Suppressor macrophage (primary cell): ENCODE data around the gene ZNF777.
"Not testable (repeated sequence)": the region's sequence is repeated elsewhere in the genome, so short reads cannot be mapped to it uniquely, and the experiment has no call there.

Experiments used
- DNase-seq, 4 experiments: peaks; one replicate each; pipeline ENCODE4 v3.0.0-alpha.2; 2020 to 2022
- total RNA-seq, 17 experiments: gene quantifications; one replicate each; lab custom pipeline; 2026; ENCODE audit warnings: mixed read lengths in 6 of 17, inconsistent platforms in 3 of 17; lab: John Stamatoyannopoulos, UW

The ZNF777 gene
- total RNA-seq = 1.6 to 11.5 (median 7.1) reads per million in 17 experiments

- DNase-seq = peak; percentile 88 to 95 (median 93)
Measured at GRCh38 chr7:149460493-149461277, at the start of gene ZNF777. TSS of gene ZNF777 (minus strand) at chr7:149461062. CDS start at chr7:149456022, 5,040 bp downstream.

GRCh38 chr7:149510248-149510647, 49.4 kb upstream of the ZNF777 start:
- no peak for DNase-seq

- no peak for DNase-seq
Measured at GRCh38 chr7:149509774-149510173, 48.9 kb upstream of the ZNF777 start.

- DNase-seq = no peak
Measured at GRCh38 chr7:149505551-149505950, 44.7 kb upstream of the ZNF777 start.

- no peak for DNase-seq
Measured at GRCh38 chr7:149501651-149502050, 40.8 kb upstream of the ZNF777 start.

- DNase-seq = no peak
Measured at GRCh38 chr7:149500910-149501309, 40.0 kb upstream of the ZNF777 start.

GRCh38 chr7:149500201-149500600, 39.3 kb upstream of the ZNF777 start:
- DNase-seq = no peak

- DNase-seq = no peak
Measured at GRCh38 chr7:149498811-149499210, 37.9 kb upstream of the ZNF777 start.

GRCh38 chr7:149497467-149498261, 36.8 kb upstream of the ZNF777 start, which contains the start of gene ZNF746:
TSS of gene ZNF746 (minus strand) at chr7:149497809. CDS start at chr7:149497536, 273 bp downstream.
- DNase-seq = peak; percentile 92 to 96 (median 94)

GRCh38 chr7:149496642-149497391, 36.0 kb upstream of the ZNF777 start:
- peak; percentile 11 to 69 (median 42) for DNase-seq

GRCh38 chr7:149495785-149496641, 35.2 kb upstream of the ZNF777 start:
- DNase-seq = peak; percentile 44 to 72 (median 58)

GRCh38 chr7:149494738-149495368, 34.0 kb upstream of the ZNF777 start:
- DNase-seq = peak; percentile 78 to 92 (median 86)

GRCh38 chr7:149493975-149494374, 33.1 kb upstream of the ZNF777 start:
- DNase-seq = not testable (repeated sequence)

GRCh38 chr7:149493366-149493765, 32.5 kb upstream of the ZNF777 start:
- no peak for DNase-seq

GRCh38 chr7:149490083-149490760, 29.4 kb upstream of the ZNF777 start:
- DNase-seq = no peak

GRCh38 chr7:149489391-149490024, 28.6 kb upstream of the ZNF777 start:
- DNase-seq = peak in 2 of 4 experiments; percentile 5 to 17

GRCh38 chr7:149479568-149479967, 18.7 kb upstream of the ZNF777 start:
- no peak for DNase-seq

GRCh38 chr7:149478754-149479153, 17.9 kb upstream of the ZNF777 start:
- no peak for DNase-seq

- no peak for DNase-seq
Measured at GRCh38 chr7:149477494-149478443, 16.9 kb upstream of the ZNF777 start.
